ENCODE measurements around the gene CETN2.

The CETN2 gene

GRCh38 chrX:152869972-152870371 lies 39.4 kb upstream of the CETN2 start:
- DNase-seq (ENCODE audit: extremely low read depth, low read depth), result no peak
- no peak for TF ChIP-seq CTCF (IDR thresholded peaks at IDR 0.05; ENCODE audit: low read depth, low read length, missing control alignments)

GRCh38 chrX:152866386-152866785 lies 35.8 kb upstream of the CETN2 start:
- H3K4me3 ChIP-seq (replicated peaks; ENCODE audit: low read depth, low read length), result no peak overlapping the region
- DNase-seq (ENCODE audit: extremely low read depth, low read depth), result no peak
- TF ChIP-seq CTCF (IDR thresholded peaks at IDR 0.05; ENCODE audit: low read depth, low read length, missing control alignments), result no peak

More at GRCh38 chrX:152869972-152870371, 39.4 kb upstream of the CETN2 start:
- no peak overlapping the region for H3K4me3 ChIP-seq (replicated peaks; ENCODE audit: low read depth, low read length)

GRCh38 chrX:152865232-152865920 lies 34.8 kb upstream of the CETN2 start:
- TF ChIP-seq CTCF (IDR thresholded peaks at IDR 0.05; ENCODE audit: low read depth, low read length, missing control alignments), result no peak
- DNase-seq (ENCODE audit: extremely low read depth, low read depth), result no peak
- H3K4me3 ChIP-seq (replicated peaks; ENCODE audit: low read depth, low read length), result no peak overlapping the region

GRCh38 chrX:152861826-152862225 lies 31.3 kb upstream of the CETN2 start:
- TF ChIP-seq CTCF (IDR thresholded peaks at IDR 0.05; ENCODE audit: low read depth, low read length, missing control alignments), result no peak
- no peak for DNase-seq (ENCODE audit: extremely low read depth, low read depth)
- no peak overlapping the region for H3K4me3 ChIP-seq (replicated peaks; ENCODE audit: low read depth, low read length)

- DNase-seq (ENCODE audit: extremely low read depth, low read depth), result no peak
- no peak for TF ChIP-seq CTCF (IDR thresholded peaks at IDR 0.05; ENCODE audit: low read depth, low read length, missing control alignments)
- H3K4me3 ChIP-seq (replicated peaks; ENCODE audit: low read depth, low read length), result no peak overlapping the region
These were observed 30.6 kb upstream of the CETN2 start for GRCh38 chrX:152861116-152861515.

- no peak for TF ChIP-seq CTCF (IDR thresholded peaks at IDR 0.05; ENCODE audit: low read depth, low read length, missing control alignments)
- no peak for DNase-seq (ENCODE audit: extremely low read depth, low read depth)
- H3K4me3 ChIP-seq (replicated peaks; ENCODE audit: low read depth, low read length), result no peak overlapping the region
These were observed 23.4 kb upstream of the CETN2 start for GRCh38 chrX:152853986-152854385.

GRCh38 chrX:152850465-152850864 lies 19.9 kb upstream of the CETN2 start:
- H3K4me3 ChIP-seq (replicated peaks; ENCODE audit: low read depth, low read length), result no peak overlapping the region
- DNase-seq (ENCODE audit: extremely low read depth, low read depth), result no peak

More at GRCh38 chrX:152850465-152850864, 19.9 kb upstream of the CETN2 start:
- TF ChIP-seq CTCF (IDR thresholded peaks at IDR 0.05; ENCODE audit: low read depth, low read length, missing control alignments), result no peak

All from HFF-Myc (cell line).